Esophagus muscularis mucosa (tissue), 4 donors: ENCODE results near the gene CASP3.

Experiments used
- EP300 ChIP-seq: sonication (generic); formaldehyde crosslinking; IDR thresholded peaks from one replicate; pipeline ENCODE4 v1.6.1; 2017; ENCODE audit warnings: antibody characterized with exemption
- POLR2A ChIP-seq: fragments of 450-650 bp; IDR thresholded peaks from one replicate; pipeline ENCODE4 v1.6.1; 2017; ENCODE audit warnings: antibody characterized with exemption, moderate library complexity, mild to moderate bottlenecking, low read depth
- POLR2AphosphoS5 ChIP-seq, 2 donors: sonication (generic); formaldehyde crosslinking; IDR thresholded peaks; one replicate each; pipeline ENCODE4 v1.6.1; 2017; ENCODE audit warnings: antibody characterized with exemption in 2 of 2
- TF ChIP-seq, protein P1 (sequence below), 3 experiments: fragments of 200-600 bp in 2 of 3; fragments of 450-650 bp in 1 of 3; sonication (generic) in 2 of 3; IDR thresholded peaks; one replicate each; pipeline ENCODE4 v1.5.1; 2017 to 2019; ENCODE audit warnings: antibody characterized with exemption in 3 of 3, mild to moderate bottlenecking in 2 of 3, moderate library complexity in 1 of 3

DNA sequence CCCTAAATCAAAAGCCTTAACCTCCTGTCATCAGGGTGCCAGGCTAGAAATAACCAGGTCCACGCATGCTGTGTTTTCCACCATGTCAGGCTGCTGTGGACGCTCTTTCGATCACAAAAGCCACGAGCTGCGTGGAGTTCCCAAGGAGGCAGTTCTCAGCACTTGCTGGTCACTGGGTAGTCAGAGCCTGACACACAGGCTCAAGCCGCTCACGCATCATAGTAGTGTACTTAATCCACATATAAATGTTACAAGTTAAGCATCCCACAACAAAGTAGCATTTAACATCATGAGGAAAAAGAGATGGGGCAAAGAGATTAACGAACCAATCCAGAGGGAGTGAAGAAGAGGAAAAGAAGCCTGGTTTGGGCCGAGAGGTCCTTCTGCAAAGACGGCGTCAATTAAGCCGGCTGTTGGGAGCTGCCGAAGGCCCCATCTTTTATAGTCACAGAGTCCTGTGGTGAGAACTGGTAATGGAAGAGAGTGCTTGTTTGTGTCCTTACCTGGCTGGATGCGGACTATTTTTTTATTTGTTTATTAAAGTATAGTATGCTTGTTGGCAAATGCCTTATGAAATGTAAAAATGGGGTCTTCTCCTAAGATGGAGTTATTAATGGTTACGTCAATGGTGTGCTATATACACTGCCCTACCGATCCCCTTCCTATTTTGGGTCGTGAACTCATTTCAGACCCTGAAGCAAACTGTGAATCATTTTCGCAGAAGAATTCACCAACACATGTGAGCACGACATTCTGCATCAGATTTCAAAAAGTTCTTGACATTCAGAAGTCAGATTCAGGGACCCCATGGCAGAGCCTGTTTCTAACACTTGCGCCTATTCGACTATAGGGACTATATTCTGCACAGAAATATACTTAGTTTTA, 966 bp upstream of the CASP3 start:
- TF ChIP-seq, protein P1, sequence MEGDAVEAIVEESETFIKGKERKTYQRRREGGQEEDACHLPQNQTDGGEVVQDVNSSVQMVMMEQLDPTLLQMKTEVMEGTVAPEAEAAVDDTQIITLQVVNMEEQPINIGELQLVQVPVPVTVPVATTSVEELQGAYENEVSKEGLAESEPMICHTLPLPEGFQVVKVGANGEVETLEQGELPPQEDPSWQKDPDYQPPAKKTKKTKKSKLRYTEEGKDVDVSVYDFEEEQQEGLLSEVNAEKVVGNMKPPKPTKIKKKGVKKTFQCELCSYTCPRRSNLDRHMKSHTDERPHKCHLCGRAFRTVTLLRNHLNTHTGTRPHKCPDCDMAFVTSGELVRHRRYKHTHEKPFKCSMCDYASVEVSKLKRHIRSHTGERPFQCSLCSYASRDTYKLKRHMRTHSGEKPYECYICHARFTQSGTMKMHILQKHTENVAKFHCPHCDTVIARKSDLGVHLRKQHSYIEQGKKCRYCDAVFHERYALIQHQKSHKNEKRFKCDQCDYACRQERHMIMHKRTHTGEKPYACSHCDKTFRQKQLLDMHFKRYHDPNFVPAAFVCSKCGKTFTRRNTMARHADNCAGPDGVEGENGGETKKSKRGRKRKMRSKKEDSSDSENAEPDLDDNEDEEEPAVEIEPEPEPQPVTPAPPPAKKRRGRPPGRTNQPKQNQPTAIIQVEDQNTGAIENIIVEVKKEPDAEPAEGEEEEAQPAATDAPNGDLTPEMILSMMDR (IDR thresholded peaks at IDR 0.05), result no peak
- TF ChIP-seq EP300 (no peak), POLR2A (no peak), POLR2AphosphoS5 (IDR thresholded peaks at IDR 0.05) (no peak)
